GM12892 (cell line): ENCODE measurements around the gene SH3TC1.

Source experiments
- DNase-seq: peaks from one replicate; pipeline ENCODE4 v3.0.0; 2011; ENCODE audit not compliant: insufficient read length
- FAIRE-seq: peaks from 2 replicates; lab custom pipeline; 2011; peaks lifted over from hg19 to GRCh38; lab: Jason Lieb, UNC
- POLR2A ChIP-seq: IDR thresholded peaks from 2 replicates; pipeline ENCODE4 v1.6.1; 2011; ENCODE audit warnings: low read depth, low read length, control low read depth
- POLR2AphosphoS5 ChIP-seq: IDR thresholded peaks from 2 replicates; pipeline ENCODE4 v1.6.1; 2011; ENCODE audit warnings: low read depth, low read length, control low read depth
- TAF1 ChIP-seq: IDR thresholded peaks from 2 replicates; pipeline ENCODE4 v1.6.1; 2011; ENCODE audit warnings: low read depth, mild to moderate bottlenecking, control low read depth, low read length, borderline replicate concordance

The SH3TC1 gene

DNA sequence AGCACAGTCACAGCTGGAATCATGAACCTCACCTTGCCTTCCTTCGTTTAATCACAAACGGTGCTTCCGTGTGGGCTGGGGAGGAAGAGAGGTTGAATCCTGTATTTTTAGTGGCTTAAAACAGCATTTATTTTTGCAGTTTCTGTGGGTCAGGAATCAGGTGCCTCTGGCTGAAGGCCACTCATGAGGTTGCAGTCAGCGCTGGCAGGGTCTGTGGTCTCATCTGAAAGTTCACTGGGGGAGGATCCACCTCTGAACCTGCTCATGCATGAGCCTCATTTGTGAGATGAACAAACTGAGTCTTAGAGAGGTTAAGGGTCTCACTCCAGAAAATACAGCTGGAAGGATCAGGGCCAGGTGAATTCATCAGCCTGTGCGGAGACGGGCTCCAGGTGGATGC is 23.4 kb upstream of the SH3TC1 start:
- TF ChIP-seq POLR2A (no peak), POLR2AphosphoS5 (no peak), TAF1 (no peak)
- FAIRE-seq (no peak), DNase-seq (no peak)

DNA sequence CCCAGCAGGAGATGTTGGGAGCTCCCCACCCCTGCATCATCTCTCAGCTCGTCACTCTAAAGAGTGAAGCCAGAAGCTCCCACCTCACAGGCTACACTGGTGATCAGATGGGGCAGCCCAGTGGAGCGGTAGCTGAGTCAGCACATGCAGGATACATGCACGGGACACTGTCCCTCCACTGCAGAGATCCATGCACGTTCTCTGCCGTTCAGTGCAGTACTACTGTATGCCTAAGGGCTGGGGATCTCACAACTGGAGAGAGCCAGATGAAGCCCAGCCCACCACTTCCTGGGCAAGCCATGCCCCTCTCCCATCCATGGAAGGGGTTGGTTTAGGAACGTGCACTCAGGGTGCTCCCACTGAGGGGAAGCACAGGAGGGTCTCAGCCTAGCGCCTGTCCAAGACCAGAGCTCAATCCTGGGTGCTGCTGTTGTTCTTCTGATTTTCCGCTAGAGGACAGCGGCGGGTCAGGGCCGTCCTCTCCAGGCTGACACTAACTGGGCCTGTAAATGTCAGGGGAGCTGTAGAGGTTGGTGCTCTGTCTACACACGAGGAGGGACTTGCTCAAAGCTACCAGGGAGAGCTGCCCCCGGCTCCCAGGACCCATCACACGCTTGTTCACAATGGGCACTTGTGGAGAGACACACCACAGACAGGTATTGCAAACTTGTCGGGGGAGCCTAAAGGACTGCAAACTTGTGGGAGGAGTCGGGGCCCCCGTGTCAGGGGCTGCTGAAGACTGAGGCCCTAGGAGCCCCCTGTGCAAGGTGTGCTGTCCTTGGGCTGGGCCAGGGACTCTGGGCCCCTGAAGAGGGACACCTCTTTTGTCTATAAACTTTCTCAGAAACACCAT is 22.3 kb upstream of the SH3TC1 start:
- no peak for TF ChIP-seq POLR2AphosphoS5
- no peak for TF ChIP-seq POLR2A
- TF ChIP-seq TAF1: no peak
- DNase-seq: peak; percentile 71
- peak; percentile 91 for FAIRE-seq

DNA sequence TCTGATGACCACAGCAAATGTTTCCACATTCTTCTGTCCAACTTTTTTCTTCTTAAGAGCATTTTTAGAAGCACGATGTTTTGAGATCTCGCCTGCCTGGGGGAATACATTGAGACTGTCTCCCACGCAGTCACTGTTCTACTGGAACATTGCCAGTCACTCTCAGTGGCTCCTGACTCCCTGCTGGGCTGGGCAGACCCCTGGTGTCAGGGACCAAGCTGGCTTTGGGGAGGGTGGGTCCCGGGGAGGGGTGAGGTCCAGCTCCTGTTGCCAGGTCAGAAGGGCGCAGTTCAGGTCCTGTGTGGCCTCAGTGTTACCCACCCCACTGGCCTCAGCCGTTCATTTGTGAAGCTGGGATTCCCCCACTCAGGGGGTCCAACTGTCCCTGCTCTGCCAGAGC is 21.5 kb upstream of the SH3TC1 start:
- DNase-seq: no peak
- TF ChIP-seq POLR2A: no peak
- TF ChIP-seq POLR2AphosphoS5: no peak
- no peak for TF ChIP-seq TAF1
- no peak for FAIRE-seq

DNA sequence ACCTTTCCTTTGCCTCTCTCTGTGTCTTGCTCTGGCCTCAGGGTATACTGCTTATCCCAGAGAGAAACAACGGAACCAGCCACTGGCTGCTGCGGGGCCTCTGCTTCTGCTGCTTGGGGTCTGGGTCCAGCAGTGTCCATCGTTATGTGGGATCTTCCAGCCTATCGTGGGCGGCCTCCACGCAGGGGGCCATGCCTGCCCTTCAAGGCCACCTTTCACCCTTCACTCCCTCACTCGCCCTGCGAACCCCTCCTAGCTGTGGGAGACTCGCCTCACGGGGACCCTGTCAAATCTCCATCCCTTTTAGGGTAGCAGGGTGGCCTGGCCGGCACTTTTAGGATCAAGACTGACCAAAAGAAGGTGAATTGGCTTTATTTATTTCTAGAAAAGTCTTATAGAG is 21.1 kb upstream of the SH3TC1 start:
- no peak for DNase-seq
- no peak for FAIRE-seq
- TF ChIP-seq POLR2AphosphoS5: no peak
- no peak for TF ChIP-seq TAF1
- TF ChIP-seq POLR2A: no peak

DNA sequence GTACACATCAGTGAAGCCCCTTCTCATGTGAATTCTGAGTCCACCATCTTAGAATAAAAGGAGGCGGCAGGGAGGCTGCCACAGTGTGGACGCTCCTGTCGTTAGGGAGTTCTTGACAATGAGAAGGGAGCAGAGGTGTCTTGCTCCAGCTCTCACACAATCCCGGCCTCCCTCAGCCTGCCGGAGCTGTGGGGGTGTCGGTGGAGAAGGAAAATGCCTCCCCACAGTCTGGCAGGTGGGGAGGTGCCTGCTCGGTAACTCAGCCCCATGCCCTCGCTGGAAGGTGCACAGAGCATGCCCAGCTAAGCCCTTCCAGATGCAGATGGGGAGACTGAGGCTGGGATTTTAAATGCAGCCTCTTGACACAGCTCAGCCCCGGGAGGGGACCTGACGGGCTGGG is 20.0 kb upstream of the SH3TC1 start:
- DNase-seq (no peak), FAIRE-seq (no peak)
- TF ChIP-seq POLR2A (no peak), POLR2AphosphoS5 (no peak), TAF1 (no peak)

DNA sequence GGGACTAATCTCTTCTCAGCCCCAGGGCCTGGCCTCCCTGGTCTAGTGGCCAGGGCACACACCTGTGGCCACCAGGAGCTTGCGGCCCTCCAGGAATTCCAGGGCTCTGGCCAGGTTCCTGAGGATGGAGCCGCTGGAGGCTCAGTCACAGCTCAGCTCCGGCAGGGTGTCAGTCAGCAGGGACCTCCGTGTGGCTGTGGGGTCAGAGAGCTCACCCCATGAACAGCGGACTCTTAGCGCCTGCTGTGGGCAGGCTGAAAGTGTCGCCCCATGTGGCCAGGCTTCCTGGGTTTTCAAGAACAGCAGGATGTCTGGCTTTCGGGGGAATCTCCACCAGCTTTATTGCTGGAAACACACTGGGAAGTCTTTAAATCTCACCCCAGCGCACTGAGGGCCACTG is 19.3 kb upstream of the SH3TC1 start:
- no peak for DNase-seq
- no peak for FAIRE-seq
- TF ChIP-seq POLR2A (no peak), POLR2AphosphoS5 (no peak), TAF1 (no peak)

DNA sequence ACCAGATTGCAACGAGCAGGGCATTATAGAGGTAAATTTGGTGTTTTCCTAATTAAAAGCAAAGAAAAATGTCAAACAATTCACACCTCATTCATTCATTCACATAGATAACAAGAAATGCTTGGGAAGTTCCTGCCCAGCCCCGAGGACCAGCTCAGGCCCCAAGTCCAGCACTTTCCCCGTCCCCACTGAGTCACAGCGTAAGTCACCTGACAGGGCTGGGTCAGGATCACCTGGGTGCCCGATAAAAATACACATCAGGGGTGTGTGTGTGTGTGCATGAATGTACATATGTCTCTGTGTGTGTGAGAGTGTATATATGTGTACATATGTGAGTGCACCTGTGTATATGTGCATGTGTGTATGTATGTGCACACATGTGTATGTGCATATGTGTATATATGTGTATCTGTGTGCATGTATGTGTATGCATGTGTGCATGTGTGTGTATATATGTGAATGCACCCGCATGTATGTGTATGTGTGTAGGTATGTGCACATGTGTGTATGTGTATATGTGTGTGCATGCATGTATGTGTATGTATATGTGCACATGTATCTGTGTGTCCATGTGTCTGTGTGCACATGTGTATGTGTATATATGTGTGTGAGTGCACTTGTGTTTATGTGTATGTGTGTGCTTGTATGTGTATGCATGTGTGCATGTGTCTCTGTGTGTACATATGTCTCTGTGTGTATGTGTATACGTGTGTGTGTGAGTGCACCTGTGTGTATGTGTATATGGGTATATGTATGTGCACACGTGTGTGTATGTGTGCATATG is 18.6 kb upstream of the SH3TC1 start:
- no peak for DNase-seq
- no peak for FAIRE-seq
- TF ChIP-seq POLR2AphosphoS5: no peak
- TF ChIP-seq TAF1: no peak
- no peak for TF ChIP-seq POLR2A

DNA sequence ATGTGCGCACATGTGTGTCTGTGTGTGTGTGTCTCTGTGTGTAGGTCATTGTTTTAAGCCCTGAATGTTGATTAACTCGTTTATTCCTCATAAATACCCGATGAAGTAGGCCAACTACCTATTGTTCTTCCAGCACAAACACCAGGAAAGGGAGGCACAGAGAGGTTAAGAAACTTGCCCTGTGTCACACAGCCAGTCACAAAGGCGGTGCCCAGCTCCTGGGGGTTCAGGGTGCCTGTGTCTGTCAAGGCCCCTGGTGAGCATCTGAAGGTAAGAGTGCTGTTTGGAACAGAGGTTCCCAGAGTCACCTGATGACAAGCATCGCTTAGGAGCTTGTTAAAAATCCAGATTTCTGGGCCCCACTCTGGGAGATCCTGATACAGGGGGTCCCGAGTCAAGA is 18.0 kb upstream of the SH3TC1 start:
- FAIRE-seq (no peak), DNase-seq (no peak)

DNA sequence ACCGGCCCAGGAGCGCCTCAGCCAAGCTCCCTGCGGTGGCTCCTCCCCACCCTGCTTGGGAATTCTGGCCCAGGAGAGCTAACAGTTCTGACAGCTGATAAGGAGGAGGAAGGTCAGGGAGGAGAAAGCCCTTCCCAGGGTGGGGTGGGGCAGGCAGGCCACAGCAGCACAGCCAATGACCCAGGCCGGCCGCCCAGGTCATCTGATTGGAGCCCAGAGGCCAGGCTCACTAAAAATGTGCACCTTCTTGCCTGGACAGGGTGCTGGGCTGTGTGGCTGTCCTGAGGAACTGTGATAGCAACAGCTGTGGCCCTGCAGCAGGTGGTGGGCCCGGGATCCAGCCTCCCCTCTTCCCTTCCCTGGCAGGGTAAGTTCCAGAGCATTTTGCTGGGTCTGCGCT is 17.2 kb upstream of the SH3TC1 start:
- FAIRE-seq (no peak), DNase-seq (no peak)
- TF ChIP-seq TAF1 (no peak), POLR2A (no peak), POLR2AphosphoS5 (no peak)

More for the DNA sequence above, 18.0 kb upstream of the SH3TC1 start:
- no peak for TF ChIP-seq TAF1
- no peak for TF ChIP-seq POLR2AphosphoS5
- TF ChIP-seq POLR2A: no peak

DNA sequence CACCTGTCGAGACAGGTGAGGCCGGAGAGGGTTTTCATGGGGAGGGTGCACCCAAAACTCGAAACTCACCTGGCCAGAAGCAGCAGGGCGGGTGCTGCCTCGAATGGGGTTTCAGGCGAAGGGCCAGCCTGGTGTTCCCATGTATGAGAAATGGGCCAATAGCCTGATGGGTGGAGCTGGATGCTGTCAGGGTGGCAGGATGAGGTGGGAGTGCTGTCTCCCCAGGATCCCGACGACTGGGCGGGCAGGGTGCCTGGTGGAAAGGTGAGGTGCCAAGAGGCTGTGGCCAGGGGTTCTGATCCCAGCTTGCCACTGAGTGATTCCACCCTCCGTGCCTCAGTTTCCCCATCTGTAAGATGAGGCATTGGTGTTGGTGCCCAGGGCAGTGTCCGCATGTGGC is 16.8 kb upstream of the SH3TC1 start:
- no peak for TF ChIP-seq POLR2AphosphoS5
- TF ChIP-seq TAF1: no peak
- no peak for TF ChIP-seq POLR2A
- FAIRE-seq (no peak), DNase-seq (no peak)

DNA sequence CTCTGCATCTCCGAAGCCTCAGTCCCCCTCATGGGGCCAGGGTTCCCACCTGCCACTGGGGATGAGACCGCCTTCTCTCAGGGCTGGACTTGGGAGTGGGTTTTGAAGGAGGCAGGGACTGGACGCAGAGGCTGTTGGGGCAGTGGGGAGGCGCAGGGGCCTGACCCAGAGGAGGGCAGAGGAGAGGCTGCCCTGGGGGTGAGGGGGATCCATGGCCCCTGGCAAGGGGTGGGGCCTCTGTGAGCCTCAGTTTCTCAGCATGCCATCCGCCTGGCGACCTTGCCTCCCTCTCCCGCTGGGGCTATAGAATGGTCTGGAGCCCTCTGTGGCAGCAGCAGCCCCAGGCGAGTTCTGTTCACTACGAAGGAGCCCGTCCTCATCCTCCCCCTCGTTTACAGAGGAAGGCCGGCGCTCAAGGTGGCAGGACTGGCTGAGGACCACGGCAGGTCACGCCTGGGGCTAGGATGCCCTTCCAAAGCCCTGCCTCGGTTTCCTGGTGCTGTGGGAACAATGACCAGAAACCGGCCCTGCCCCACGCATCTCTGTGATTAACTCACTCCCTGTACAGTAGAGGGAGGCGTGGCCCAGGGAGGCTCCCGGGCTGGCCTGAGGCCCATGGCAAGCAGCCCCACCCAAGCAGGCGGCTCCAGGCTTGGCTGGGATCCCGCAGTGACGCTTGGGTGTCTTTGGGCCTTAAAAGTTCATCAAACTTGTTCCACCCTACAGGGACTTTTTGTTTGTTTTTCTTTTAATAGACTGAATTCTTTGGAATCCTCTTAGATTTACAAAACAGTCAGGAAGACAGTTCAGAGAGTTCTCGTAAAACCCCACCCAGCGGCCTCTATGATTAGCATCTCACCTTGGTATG is 16.0 kb upstream of the SH3TC1 start:
- TF ChIP-seq POLR2A (no peak), TAF1 (no peak), POLR2AphosphoS5 (no peak)
- no peak for FAIRE-seq
- DNase-seq: no peak

DNA sequence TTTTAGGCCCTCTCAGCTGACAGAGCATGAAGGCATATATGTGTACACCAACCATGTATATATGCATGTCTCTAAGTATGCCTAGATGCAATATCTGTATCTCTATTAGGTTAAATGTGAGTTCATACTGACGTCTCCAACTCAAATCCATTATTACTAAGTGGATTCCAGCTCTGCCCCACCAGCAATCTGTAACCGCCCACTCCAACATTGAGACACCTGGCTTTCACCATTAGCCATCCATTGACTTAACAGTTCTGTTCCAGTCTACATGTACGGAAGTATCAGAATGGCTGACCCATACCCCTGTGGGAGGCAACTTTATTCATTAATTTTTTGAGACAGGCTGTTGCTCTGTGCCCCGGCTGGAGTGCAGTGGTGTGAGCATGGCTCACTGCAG is 15.0 kb upstream of the SH3TC1 start:
- DNase-seq (no peak), FAIRE-seq (no peak)
- no peak for TF ChIP-seq POLR2A
- TF ChIP-seq POLR2AphosphoS5: no peak
- TF ChIP-seq TAF1: no peak
